Measurements from ENCODE around the gene SETBP1. TPM values are rescaled to one million over a fixed set of nuclear protein-coding genes. Genes with fewer than 3 reads are reported as not detected.

The SETBP1 gene
- total and polyA plus RNA-seq, 2 donors from 2014 or later = 2.7 to 71.7 TPM

DNA sequence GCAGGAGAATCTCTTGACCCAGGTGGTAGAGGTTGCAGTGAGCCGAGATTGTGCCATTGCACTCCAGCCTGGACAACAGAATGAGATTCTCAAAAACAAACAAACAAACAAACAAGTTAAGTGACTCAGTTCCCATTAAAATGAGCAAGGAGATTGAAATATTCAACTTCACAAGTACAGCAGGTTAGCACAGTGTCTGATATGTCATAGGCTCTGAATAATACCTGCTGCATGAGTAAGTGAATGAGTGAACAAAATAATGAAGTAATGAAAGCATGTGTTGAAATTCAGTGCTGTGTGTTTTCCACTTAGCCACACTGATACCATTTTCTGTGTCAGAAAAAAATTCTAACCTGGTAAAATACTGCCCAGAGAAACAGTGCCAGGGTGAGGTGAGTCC is 41.9 kb upstream of the SETBP1 start:
- H3K4me1 ChIP-seq (ENCODE audit: control insufficient read depth in 2 of 3, insufficient read depth in 2 of 3, low read depth in 1 of 3, low read length in 3 of 3) = peaks cover 0 to 5% (median 0%) of the 10 kb centered on the region in 3 donors
- H3K27ac ChIP-seq (ENCODE audit: low read depth in 2 of 2, low read length in 2 of 2) = no peak overlapping the region
- no peaks in the 10 kb centered on the region for H3K27me3 ChIP-seq (ENCODE audit: control insufficient read depth, insufficient read depth, low read length)
- no peak overlapping the region for H3K9ac ChIP-seq (ENCODE audit: low read length in 3 of 3)
- DNase-seq = no peak
- intact Hi-C loops (cut with DNase I) = no loop called here
- TF ChIP-seq CTCF (IDR thresholded peaks at IDR 0.05; ENCODE audit: borderline replicate concordance, extremely low read depth, insufficient read depth) = no peak
- H3K9me3 ChIP-seq (ENCODE audit: control insufficient read depth in 2 of 3, insufficient read depth in 1 of 3, low read length in 3 of 3) = no peaks in the 10 kb centered on the region
- no peaks in the 10 kb centered on the region for H3K36me3 ChIP-seq (ENCODE audit: control insufficient read depth in 2 of 3, insufficient read depth in 3 of 3, low read length in 3 of 3)
- H3K4me3 ChIP-seq (ENCODE audit: low read length in 3 of 3) = no peak overlapping the region
- no peak for FAIRE-seq

DNA sequence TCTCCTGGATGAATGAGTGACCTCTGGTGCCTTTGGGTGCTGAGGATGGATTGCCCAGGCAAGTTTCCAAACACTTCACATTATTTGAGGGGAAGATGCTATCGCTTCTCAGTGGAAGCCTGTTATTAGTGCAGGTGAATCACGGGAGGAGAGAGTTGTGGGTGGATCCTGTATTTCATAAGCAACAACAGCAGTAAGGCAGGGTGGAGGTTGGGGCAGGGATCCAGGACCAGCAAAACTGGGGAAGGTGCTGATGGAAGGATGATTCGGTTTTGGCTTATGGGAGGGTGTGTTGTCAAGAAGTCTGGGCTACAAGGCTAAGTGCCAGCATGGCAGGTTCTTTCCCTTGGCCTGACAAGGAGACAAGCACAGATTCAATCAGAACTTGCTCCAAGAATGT is 37.7 kb upstream of the SETBP1 start:
- H3K27me3 ChIP-seq (ENCODE audit: control insufficient read depth, insufficient read depth, low read length) = no peaks in the 10 kb centered on the region
- no peak overlapping the region for H3K4me3 ChIP-seq (ENCODE audit: low read length in 3 of 3)
- no peaks in the 10 kb centered on the region for H3K4me1 ChIP-seq (ENCODE audit: control insufficient read depth in 2 of 3, insufficient read depth in 2 of 3, low read depth in 1 of 3, low read length in 3 of 3)
- FAIRE-seq (no peak), DNase-seq (no peak)
- H3K36me3 ChIP-seq (ENCODE audit: control insufficient read depth in 2 of 3, insufficient read depth in 3 of 3, low read length in 3 of 3) = no peaks in the 10 kb centered on the region
- intact Hi-C loops (cut with DNase I) = no loop called here
- no peak overlapping the region for H3K27ac ChIP-seq (ENCODE audit: low read depth in 2 of 2, low read length in 2 of 2)
- H3K9ac ChIP-seq (ENCODE audit: low read length in 3 of 3) = no peak overlapping the region
- no peaks in the 10 kb centered on the region for H3K9me3 ChIP-seq (ENCODE audit: control insufficient read depth in 2 of 3, insufficient read depth in 1 of 3, low read length in 3 of 3)
- no peak for TF ChIP-seq CTCF (IDR thresholded peaks at IDR 0.05; ENCODE audit: borderline replicate concordance, extremely low read depth, insufficient read depth)

DNA sequence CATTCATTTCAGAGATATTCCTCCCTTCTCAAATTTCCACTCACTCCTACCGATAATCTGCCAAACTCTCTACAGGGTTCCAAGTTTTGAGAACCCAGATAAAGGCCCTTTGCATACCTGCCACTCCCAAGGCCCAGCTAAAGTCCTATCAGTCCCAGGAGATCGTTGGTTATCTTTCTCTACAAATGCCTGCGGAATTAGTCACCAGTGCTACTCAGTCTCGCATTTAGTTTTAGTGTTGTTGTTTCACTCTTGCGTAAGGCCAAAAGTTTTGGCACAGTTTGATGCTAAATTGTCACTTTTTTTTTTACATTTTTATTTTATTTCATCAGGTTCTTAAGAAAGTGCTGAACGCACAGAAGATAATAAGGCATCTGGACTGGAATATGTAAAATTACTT is 29.2 kb upstream of the SETBP1 start:
- H3K9ac ChIP-seq (ENCODE audit: low read length in 3 of 3) = no peak overlapping the region
- intact Hi-C loops (cut with DNase I) = no loop called here
- H3K27me3 ChIP-seq (ENCODE audit: control insufficient read depth, insufficient read depth, low read length) = no peaks in the 10 kb centered on the region
- H3K36me3 ChIP-seq (ENCODE audit: control insufficient read depth in 2 of 3, insufficient read depth in 3 of 3, low read length in 3 of 3) = no peaks in the 10 kb centered on the region
- DNase-seq (no peak), FAIRE-seq (no peak)
- H3K4me3 ChIP-seq (ENCODE audit: low read length in 3 of 3) = no peak overlapping the region
- no peak for TF ChIP-seq CTCF (IDR thresholded peaks at IDR 0.05; ENCODE audit: borderline replicate concordance, extremely low read depth, insufficient read depth)
- no peak overlapping the region for H3K27ac ChIP-seq (ENCODE audit: low read depth in 2 of 2, low read length in 2 of 2)
- no peaks in the 10 kb centered on the region for H3K9me3 ChIP-seq (ENCODE audit: control insufficient read depth in 2 of 3, insufficient read depth in 1 of 3, low read length in 3 of 3)
- no peaks in the 10 kb centered on the region for H3K4me1 ChIP-seq (ENCODE audit: control insufficient read depth in 2 of 3, insufficient read depth in 2 of 3, low read depth in 1 of 3, low read length in 3 of 3)

DNA sequence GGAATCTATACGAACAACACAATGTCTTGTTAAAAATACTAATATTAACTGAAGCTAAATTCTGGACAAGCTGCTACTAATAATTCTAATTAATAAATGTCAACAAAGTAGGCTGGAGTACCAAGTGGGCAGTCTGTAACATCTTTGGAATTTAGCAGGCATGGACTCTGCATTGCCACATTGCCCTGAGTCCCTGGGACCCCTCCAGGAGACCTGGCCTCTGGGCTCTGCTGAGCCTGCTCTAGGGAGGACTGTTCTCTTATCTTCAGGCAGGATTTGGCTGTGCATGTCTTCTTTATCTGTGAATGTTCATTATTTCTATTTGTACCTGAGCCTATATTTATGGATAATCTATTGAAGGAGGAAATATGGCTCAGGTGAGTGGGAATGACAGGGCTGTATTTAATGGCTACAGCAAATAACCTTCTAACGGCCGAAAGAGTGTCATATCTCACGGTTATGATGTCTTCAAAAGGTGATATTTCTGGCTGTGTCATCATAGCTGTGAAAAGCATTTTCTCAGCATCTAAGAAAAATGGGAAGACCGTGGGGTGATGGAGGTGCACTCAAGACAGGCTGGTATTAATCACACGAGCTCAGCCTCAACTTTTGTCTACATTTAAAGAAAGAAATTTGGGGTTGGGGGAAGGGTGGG is 28.6 kb upstream of the SETBP1 start:
- no peak overlapping the region for H3K4me3 ChIP-seq (ENCODE audit: low read length in 3 of 3)

More for the DNA sequence above, 28.6 kb upstream of the SETBP1 start:
- intact Hi-C loops (cut with DNase I) = no loop called here
- no peak for DNase-seq
- Histone ChIP-seq H3K27me3 (ENCODE audit: control insufficient read depth, insufficient read depth, low read length) (no peaks in the 10 kb centered on the region), H3K27ac (ENCODE audit: low read depth in 2 of 2, low read length in 2 of 2) (no peak overlapping the region), H3K9ac (ENCODE audit: low read length in 3 of 3) (no peak overlapping the region), H3K36me3 (ENCODE audit: control insufficient read depth in 2 of 3, insufficient read depth in 3 of 3, low read length in 3 of 3) (no peaks in the 10 kb centered on the region), H3K9me3 (ENCODE audit: control insufficient read depth in 2 of 3, insufficient read depth in 1 of 3, low read length in 3 of 3) (no peaks in the 10 kb centered on the region), H3K4me1 (ENCODE audit: control insufficient read depth in 2 of 3, insufficient read depth in 2 of 3, low read depth in 1 of 3, low read length in 3 of 3) (no peaks in the 10 kb centered on the region)
- no peak for TF ChIP-seq CTCF (IDR thresholded peaks at IDR 0.05; ENCODE audit: borderline replicate concordance, extremely low read depth, insufficient read depth)
- FAIRE-seq = no peak

Data from kidney (tissue), 14 donors.